ENCODE data around the gene RBM20.

RBM20 gene

DNA sequence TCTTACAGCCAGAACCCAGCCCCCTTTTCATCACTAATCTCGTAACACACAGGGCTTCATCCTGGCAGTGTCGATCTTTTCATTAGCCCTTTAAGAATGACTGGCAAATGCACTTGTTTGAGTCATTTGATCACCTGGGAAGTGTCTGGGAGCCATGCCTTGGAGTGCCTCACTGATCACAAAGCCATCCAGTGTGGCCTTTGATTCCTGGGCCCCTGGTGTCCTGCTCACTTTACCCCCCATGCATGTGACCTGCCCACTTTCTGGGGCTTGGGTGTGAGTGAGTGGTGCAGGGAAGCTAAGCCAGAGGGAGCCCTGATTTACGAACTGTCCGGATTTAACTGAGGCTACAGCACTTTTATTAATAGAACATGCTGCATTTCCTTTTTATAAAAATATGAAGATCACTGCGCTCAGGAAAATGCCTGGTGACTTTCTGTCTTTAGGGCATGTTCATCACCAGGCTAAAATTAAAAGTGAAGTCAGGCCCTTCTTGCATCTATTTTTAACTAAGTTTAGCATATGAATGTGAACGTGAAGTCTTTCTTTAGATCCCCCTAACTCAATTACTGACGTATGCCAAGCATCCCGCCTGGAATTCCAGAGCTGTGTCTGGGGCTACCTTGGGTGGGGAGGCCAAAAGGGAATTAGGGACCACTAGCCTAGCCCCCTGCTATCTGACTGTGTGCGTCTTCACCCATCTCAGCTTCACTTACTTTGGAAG is 23.6 kb downstream of the RBM20 start (continued):
- TF ChIP-seq, protein P1, sequence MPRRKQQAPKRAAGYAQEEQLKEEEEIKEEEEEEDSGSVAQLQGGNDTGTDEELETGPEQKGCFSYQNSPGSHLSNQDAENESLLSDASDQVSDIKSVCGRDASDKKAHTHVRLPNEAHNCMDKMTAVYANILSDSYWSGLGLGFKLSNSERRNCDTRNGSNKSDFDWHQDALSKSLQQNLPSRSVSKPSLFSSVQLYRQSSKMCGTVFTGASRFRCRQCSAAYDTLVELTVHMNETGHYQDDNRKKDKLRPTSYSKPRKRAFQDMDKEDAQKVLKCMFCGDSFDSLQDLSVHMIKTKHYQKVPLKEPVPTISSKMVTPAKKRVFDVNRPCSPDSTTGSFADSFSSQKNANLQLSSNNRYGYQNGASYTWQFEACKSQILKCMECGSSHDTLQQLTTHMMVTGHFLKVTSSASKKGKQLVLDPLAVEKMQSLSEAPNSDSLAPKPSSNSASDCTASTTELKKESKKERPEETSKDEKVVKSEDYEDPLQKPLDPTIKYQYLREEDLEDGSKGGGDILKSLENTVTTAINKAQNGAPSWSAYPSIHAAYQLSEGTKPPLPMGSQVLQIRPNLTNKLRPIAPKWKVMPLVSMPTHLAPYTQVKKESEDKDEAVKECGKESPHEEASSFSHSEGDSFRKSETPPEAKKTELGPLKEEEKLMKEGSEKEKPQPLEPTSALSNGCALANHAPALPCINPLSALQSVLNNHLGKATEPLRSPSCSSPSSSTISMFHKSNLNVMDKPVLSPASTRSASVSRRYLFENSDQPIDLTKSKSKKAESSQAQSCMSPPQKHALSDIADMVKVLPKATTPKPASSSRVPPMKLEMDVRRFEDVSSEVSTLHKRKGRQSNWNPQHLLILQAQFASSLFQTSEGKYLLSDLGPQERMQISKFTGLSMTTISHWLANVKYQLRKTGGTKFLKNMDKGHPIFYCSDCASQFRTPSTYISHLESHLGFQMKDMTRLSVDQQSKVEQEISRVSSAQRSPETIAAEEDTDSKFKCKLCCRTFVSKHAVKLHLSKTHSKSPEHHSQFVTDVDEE (CRISPR knock-in tag; IDR thresholded peaks at IDR 0.05): no peak
- no peak for TF ChIP-seq ISL1 (CRISPR knock-in tag; IDR thresholded peaks at IDR 0.05)
- TF ChIP-seq SNAI2 (CRISPR knock-in tag; IDR thresholded peaks at IDR 0.05): no peak
- no peak for TF ChIP-seq ZNF565 (CRISPR knock-in tag; conservative IDR thresholded peaks at IDR 0.05; ENCODE audit: low read depth)

DNA sequence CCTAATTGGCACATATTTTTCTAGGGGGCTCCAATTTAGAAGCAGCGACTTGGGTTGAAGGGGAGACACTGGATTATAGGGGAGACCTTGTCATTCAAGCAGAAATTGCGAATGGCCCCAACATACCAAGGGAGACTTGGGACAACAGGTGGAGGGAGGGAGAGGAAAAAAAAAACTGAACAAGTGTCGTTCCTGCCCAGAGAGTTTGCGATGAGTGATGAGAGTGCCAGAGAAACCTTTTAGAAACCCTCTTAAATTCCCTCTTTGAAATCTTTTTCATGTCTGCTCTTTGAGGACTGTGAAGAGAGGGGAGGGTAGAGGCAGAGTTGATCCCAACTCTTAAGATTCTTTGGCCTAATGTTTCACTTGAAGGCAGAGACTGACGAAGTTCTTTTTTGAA is 24.3 kb downstream of the RBM20 start:
- TF ChIP-seq RARB (CRISPR knock-in tag; IDR thresholded peaks at IDR 0.05) (no peak), ZC3H10 (CRISPR knock-in tag; IDR thresholded peaks at IDR 0.05) (no peak)
- TF ChIP-seq, protein P2, sequence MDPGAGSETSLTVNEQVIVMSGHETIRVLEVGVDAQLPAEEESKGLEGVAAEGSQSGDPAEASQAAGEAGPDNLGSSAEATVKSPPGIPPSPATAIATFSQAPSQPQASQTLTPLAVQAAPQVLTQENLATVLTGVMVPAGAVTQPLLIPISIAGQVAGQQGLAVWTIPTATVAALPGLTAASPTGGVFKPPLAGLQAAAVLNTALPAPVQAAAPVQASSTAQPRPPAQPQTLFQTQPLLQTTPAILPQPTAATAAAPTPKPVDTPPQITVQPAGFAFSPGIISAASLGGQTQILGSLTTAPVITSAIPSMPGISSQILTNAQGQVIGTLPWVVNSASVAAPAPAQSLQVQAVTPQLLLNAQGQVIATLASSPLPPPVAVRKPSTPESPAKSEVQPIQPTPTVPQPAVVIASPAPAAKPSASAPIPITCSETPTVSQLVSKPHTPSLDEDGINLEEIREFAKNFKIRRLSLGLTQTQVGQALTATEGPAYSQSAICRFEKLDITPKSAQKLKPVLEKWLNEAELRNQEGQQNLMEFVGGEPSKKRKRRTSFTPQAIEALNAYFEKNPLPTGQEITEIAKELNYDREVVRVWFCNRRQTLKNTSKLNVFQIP (CRISPR knock-in tag; IDR thresholded peaks at IDR 0.05; ENCODE audit: borderline replicate concordance, low read depth): no peak
- ATAC-seq: no peak

DNA sequence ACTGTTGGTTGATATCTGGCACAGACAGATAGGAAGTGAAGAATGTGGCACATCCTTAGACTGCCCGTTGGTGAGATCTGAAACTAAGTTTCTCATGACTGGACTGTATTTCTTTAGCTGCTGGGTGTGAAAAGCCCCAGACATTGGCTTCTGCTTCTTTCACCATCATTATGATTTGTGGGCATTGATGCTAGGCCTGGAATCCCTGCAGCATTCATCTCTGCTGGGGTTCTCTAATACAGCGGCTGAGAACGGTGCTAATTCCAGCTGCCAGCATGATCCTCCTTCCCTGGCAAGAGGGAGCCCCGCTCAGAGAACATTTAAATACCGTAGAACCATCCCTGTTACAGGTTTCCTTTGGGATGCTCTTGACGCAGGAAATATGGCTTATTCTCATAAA is 26.2 kb downstream of the RBM20 start:
- ATAC-seq: no peak
- TF ChIP-seq GLIS3 (CRISPR knock-in tag; IDR thresholded peaks at IDR 0.05): no peak
- TF ChIP-seq ZFP3 (CRISPR knock-in tag; IDR thresholded peaks at IDR 0.05): no peak
- no peak for TF ChIP-seq ESRRG (CRISPR knock-in tag; IDR thresholded peaks at IDR 0.05)
- TF ChIP-seq PPARA (CRISPR knock-in tag; IDR thresholded peaks at IDR 0.05; ENCODE audit: borderline replicate concordance): no peak
- no peak for TF ChIP-seq ZNF565 (CRISPR knock-in tag; conservative IDR thresholded peaks at IDR 0.05; ENCODE audit: low read depth)
- TF ChIP-seq ZFP30 (CRISPR knock-in tag; IDR thresholded peaks at IDR 0.05): no peak
- TF ChIP-seq ISL1 (CRISPR knock-in tag; IDR thresholded peaks at IDR 0.05): no peak
- TF ChIP-seq SNAI2 (CRISPR knock-in tag; IDR thresholded peaks at IDR 0.05): no peak
- TF ChIP-seq TCF4 (CRISPR knock-in tag; IDR thresholded peaks at IDR 0.05; ENCODE audit: borderline replicate concordance): no peak
- no peak for TF ChIP-seq CSDC2 (CRISPR knock-in tag; IDR thresholded peaks at IDR 0.05)
- no peak for TF ChIP-seq ZNF70 (CRISPR knock-in tag; IDR thresholded peaks at IDR 0.05)
- no peak for TF ChIP-seq TOX (CRISPR knock-in tag; IDR thresholded peaks at IDR 0.05; ENCODE audit: borderline replicate concordance)

DNA sequence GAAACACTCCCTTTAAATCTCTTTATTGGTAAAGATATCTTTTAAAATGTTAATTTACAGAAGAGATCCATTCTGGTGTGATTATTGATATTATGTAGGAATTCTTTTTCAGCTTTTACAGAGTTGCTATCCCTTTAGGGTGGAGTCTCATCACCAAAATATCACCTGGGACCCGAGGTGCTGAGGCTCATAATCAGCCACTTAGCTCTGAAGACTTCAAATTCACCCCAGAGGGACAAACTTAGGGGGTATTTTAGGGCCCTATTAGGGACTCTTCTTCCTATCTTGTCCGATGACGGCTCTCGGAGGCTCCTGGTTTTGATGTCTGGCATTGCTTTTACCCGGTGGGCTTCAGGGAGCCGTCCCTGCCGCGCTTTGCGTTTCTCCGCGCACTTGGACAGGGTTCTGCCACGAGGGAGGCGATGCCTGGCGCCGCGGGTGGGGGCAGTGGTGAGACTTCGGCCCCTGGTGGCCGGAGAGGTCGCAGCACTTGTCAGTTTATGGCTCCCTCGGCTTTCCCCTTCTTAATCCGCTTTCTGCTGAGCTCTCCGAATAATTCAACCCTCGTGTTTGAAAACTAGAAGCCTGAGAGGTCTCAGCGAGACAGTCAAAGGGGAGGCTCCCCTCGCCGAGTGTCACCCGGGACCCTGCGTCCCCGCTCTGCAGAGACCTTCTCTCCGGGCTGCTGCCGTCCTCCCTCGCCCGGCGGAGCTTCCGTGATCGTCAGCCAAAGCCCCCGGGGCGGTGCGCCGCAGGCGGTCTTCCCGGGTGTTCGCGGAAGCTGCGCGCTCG is 27.8 kb downstream of the RBM20 start:
- ATAC-seq: peak; percentile 99
- TF ChIP-seq, protein P3, sequence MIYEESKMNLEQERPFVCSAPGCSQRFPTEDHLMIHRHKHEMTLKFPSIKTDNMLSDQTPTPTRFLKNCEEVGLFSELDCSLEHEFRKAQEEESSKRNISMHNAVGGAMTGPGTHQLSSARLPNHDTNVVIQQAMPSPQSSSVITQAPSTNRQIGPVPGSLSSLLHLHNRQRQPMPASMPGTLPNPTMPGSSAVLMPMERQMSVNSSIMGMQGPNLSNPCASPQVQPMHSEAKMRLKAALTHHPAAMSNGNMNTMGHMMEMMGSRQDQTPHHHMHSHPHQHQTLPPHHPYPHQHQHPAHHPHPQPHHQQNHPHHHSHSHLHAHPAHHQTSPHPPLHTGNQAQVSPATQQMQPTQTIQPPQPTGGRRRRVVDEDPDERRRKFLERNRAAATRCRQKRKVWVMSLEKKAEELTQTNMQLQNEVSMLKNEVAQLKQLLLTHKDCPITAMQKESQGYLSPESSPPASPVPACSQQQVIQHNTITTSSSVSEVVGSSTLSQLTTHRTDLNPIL (CRISPR knock-in tag; IDR thresholded peaks at IDR 0.05; ENCODE audit: low read depth): no peak
- no peak for TF ChIP-seq ZFP3 (CRISPR knock-in tag; IDR thresholded peaks at IDR 0.05)
- TF ChIP-seq ZNF565 (CRISPR knock-in tag; conservative IDR thresholded peaks at IDR 0.05; ENCODE audit: low read depth): no peak
- TF ChIP-seq ZFP30 (CRISPR knock-in tag; IDR thresholded peaks at IDR 0.05): no peak
- TF ChIP-seq TOX (CRISPR knock-in tag; IDR thresholded peaks at IDR 0.05; ENCODE audit: borderline replicate concordance): no peak
- no peak for TF ChIP-seq ISL1 (CRISPR knock-in tag; IDR thresholded peaks at IDR 0.05)
- TF ChIP-seq, protein P4, sequence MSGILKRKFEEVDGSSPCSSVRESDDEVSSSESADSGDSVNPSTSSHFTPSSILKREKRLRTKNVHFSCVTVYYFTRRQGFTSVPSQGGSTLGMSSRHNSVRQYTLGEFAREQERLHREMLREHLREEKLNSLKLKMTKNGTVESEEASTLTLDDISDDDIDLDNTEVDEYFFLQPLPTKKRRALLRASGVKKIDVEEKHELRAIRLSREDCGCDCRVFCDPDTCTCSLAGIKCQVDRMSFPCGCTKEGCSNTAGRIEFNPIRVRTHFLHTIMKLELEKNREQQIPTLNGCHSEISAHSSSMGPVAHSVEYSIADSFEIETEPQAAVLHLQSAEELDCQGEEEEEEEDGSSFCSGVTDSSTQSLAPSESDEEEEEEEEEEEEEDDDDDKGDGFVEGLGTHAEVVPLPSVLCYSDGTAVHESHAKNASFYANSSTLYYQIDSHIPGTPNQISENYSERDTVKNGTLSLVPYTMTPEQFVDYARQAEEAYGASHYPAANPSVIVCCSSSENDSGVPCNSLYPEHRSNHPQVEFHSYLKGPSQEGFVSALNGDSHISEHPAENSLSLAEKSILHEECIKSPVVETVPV (CRISPR knock-in tag; IDR thresholded peaks at IDR 0.05): no peak
- TF ChIP-seq, protein P2 (CRISPR knock-in tag; IDR thresholded peaks at IDR 0.05; ENCODE audit: borderline replicate concordance, low read depth): no peak
- TF ChIP-seq SNAI2 (CRISPR knock-in tag; IDR thresholded peaks at IDR 0.05): no peak
- no peak for TF ChIP-seq ZC3H10 (CRISPR knock-in tag; IDR thresholded peaks at IDR 0.05)
- no peak for TF ChIP-seq PPARA (CRISPR knock-in tag; IDR thresholded peaks at IDR 0.05; ENCODE audit: borderline replicate concordance)
- TF ChIP-seq, protein P1 (CRISPR knock-in tag; IDR thresholded peaks at IDR 0.05): no peak
- no peak for TF ChIP-seq RARB (CRISPR knock-in tag; IDR thresholded peaks at IDR 0.05)
- TF ChIP-seq, protein P5, sequence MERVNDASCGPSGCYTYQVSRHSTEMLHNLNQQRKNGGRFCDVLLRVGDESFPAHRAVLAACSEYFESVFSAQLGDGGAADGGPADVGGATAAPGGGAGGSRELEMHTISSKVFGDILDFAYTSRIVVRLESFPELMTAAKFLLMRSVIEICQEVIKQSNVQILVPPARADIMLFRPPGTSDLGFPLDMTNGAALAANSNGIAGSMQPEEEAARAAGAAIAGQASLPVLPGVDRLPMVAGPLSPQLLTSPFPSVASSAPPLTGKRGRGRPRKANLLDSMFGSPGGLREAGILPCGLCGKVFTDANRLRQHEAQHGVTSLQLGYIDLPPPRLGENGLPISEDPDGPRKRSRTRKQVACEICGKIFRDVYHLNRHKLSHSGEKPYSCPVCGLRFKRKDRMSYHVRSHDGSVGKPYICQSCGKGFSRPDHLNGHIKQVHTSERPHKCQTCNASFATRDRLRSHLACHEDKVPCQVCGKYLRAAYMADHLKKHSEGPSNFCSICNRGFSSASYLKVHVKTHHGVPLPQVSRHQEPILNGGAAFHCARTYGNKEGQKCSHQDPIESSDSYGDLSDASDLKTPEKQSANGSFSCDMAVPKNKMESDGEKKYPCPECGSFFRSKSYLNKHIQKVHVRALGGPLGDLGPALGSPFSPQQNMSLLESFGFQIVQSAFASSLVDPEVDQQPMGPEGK (CRISPR knock-in tag; IDR thresholded peaks at IDR 0.05; ENCODE audit: borderline replicate concordance): no peak

All from SK-N-SH treated with all-trans-retinoic acid at 6 μM for 48 hours (cell line).